Smooth muscle cell (in vitro differentiated cells): ENCODE data around the gene CDIP1. TPM values are rescaled to one million over a fixed set of nuclear protein-coding genes. Genes with fewer than 3 reads are reported as not detected.
A peak's percentile ranks its signal among the peaks of the same experiment; 100 is the strongest.

Experiments
- DNase-seq: peaks from one replicate; lab custom pipeline; 2025; ENCODE audit not compliant: unreplicated experiment; lab: John Stamatoyannopoulos, UW
- H2AFZ ChIP-seq: fragments of 200-600 bp; sonication (generic); 2 replicates; pipeline ENCODE4 v1.6.0; 2016; ENCODE audit warnings: antibody characterized with exemption, low read depth, mild to moderate bottlenecking
- H3F3A ChIP-seq: fragments of 200-600 bp; sonication (generic); 2 replicates; pipeline ENCODE4 v1.6.0; 2017; ENCODE audit warnings: antibody characterized with exemption, low read depth
- H3K27ac ChIP-seq: fragments of 200-600 bp; sonication (generic); 2 replicates; pipeline ENCODE4 v1.5.1; 2016; ENCODE audit warnings: low read depth, mild to moderate bottlenecking
- H3K27me3 ChIP-seq: fragments of 200-600 bp; sonication (generic); 2 replicates; pipeline ENCODE4 v1.6.1; 2016; ENCODE audit warnings: low read depth, mild to moderate bottlenecking
- H3K36me3 ChIP-seq: fragments of 200-600 bp; sonication (generic); 2 replicates; pipeline ENCODE4 v1.5.1; 2016; ENCODE audit warnings: low read depth
- H3K4me1 ChIP-seq: fragments of 200-600 bp; sonication (generic); 2 replicates; pipeline ENCODE4 v1.5.1; 2016; ENCODE audit warnings: low read depth
- H3K4me2 ChIP-seq: fragments of 200-600 bp; sonication (generic); 2 replicates; pipeline ENCODE4 v1.6.0; 2016; ENCODE audit warnings: mild to moderate bottlenecking
- H3K4me3 ChIP-seq: fragments of 200-600 bp; sonication (generic); 2 replicates; pipeline ENCODE4 v1.5.1; 2016; ENCODE audit warnings: mild to moderate bottlenecking
- H3K79me2 ChIP-seq: fragments of 200-600 bp; sonication (generic); 2 replicates; pipeline ENCODE4 v1.6.0; 2016; ENCODE audit warnings: low read depth, mild to moderate bottlenecking
- H3K9ac ChIP-seq: fragments of 200-600 bp; sonication (generic); 2 replicates; pipeline ENCODE4 v1.6.0; 2016; ENCODE audit warnings: low read depth
- H3K9me3 ChIP-seq: fragments of 200-600 bp; sonication (generic); replicated peaks from 2 replicates; pipeline ENCODE4 v1.5.1; 2016; ENCODE audit warnings: low read depth
- H4K20me1 ChIP-seq: fragments of 200-600 bp; sonication (generic); 2 replicates; pipeline ENCODE4 v1.6.0; 2016; ENCODE audit warnings: low read depth
- WGBS: methylation state at CpG from one replicate; pipeline ENCODE4 v1.1.7; 2016; ENCODE audit warnings: low lambda C conversion rate; 5-methylcytosine and 5-hydroxymethylcytosine counted together
- polyA plus RNA-seq: library from polyadenylated mRNA; unstranded; fragments of >200 nt; fragmentation: Nextera tagmentation; extraction: Ambion mirVana; gene quantifications from 2 replicates; pipeline ENCODE4 v1.2.1, GENCODE V29; 2016
- total RNA-seq: library from RNA; depleted of rRNA; stranded (reverse); fragments of >200 nt; gene quantifications from 2 replicates; pipeline ENCODE4 v1.2.3, GENCODE V29; 2014
- TF ChIP-seq, protein P1 (sequence below): fragments of 200-600 bp; sonication (generic); IDR thresholded peaks from 2 replicates; pipeline ENCODE4 v1.5.1; 2017; ENCODE audit warnings: borderline replicate concordance, mild to moderate bottlenecking, antibody characterized with exemption; ENCODE audit not compliant: insufficient read depth, poor library complexity, severe bottlenecking

CDIP1 gene
- total and polyA plus RNA-seq, 2 experiments from 2014 or later: 19.7 to 36.9 TPM

- Histone ChIP-seq H4K20me1 (peaks cover 85% of the 10 kb centered on the region), H3K4me3 (no peak overlapping the region), H3F3A (no peaks in the 10 kb centered on the region), H3K4me2 (no peak overlapping the region), H3K27me3 (no peaks in the 10 kb centered on the region), H2AFZ (no peak overlapping the region), H3K27ac (no peak overlapping the region), H3K9me3 (no peaks in the 10 kb centered on the region), H3K79me2 (peaks cover 8% of the 10 kb centered on the region), H3K36me3 (no peaks in the 10 kb centered on the region), H3K9ac (no peak overlapping the region), H3K4me1 (peaks cover 13% of the 10 kb centered on the region)
- WGBS: 74% methylated on average over 7 of the region's 7 CpGs
- DNase-seq: no peak
- TF ChIP-seq, protein P1, sequence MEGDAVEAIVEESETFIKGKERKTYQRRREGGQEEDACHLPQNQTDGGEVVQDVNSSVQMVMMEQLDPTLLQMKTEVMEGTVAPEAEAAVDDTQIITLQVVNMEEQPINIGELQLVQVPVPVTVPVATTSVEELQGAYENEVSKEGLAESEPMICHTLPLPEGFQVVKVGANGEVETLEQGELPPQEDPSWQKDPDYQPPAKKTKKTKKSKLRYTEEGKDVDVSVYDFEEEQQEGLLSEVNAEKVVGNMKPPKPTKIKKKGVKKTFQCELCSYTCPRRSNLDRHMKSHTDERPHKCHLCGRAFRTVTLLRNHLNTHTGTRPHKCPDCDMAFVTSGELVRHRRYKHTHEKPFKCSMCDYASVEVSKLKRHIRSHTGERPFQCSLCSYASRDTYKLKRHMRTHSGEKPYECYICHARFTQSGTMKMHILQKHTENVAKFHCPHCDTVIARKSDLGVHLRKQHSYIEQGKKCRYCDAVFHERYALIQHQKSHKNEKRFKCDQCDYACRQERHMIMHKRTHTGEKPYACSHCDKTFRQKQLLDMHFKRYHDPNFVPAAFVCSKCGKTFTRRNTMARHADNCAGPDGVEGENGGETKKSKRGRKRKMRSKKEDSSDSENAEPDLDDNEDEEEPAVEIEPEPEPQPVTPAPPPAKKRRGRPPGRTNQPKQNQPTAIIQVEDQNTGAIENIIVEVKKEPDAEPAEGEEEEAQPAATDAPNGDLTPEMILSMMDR: no peak
Measured at GRCh38 chr16:4520913-4521312, 17.7 kb downstream of the CDIP1 start.

DNA sequence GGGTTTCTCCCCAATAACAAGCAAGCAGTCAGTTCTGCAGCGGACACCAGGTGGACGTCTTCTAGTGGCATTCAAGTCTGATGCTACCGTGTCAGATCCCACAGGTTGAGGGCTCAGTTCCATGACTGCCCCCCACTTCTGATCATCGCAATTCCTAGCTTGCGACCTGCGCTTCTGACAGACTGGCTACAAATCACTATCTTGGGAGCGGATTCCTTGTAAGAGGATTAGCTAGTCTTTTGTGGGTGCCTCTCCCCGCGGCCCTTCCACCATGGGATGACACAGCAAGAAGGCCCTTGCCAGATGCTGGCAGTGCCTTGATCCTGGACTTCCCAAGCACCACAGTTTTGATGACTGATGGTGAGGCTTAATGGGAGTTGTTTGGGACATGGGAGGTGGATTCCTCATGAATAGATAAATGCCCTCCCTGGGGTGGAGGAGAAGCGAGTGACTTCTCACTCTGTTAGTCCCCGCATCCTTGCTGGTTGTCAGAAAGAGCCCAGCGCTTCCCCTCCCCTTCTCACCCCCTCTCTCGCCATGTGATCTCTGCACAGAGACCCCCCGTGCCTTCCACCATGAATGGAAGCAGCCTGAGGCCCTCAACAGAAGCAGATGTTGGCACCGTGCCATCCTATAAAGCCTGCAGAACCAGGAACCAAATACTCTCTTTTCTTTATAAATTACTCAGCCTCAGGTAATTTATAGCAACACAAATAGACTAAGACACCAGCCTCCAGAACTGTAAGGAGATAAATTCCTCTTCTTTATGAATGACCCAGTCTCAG is 19.1 kb downstream of the CDIP1 start:
- H3K36me3 ChIP-seq: no peaks in the 10 kb centered on the region
- no peaks in the 10 kb centered on the region for H3K9me3 ChIP-seq
- H2AFZ ChIP-seq: no peak overlapping the region
- H3F3A ChIP-seq: no peaks in the 10 kb centered on the region
- no peak overlapping the region for H3K4me3 ChIP-seq
- peaks cover 85% of the 10 kb centered on the region for H4K20me1 ChIP-seq
- H3K27me3 ChIP-seq: no peaks in the 10 kb centered on the region
- H3K4me1 ChIP-seq: peaks cover 13% of the 10 kb centered on the region
- 90% methylated on average over 15 of the region's 15 CpGs for WGBS
- H3K4me2 ChIP-seq: no peak overlapping the region
- DNase-seq: no peak
- no peak overlapping the region for H3K9ac ChIP-seq
- TF ChIP-seq, protein P1: no peak
- no peak overlapping the region for H3K27ac ChIP-seq
- H3K79me2 ChIP-seq: peaks cover 7% of the 10 kb centered on the region

DNA sequence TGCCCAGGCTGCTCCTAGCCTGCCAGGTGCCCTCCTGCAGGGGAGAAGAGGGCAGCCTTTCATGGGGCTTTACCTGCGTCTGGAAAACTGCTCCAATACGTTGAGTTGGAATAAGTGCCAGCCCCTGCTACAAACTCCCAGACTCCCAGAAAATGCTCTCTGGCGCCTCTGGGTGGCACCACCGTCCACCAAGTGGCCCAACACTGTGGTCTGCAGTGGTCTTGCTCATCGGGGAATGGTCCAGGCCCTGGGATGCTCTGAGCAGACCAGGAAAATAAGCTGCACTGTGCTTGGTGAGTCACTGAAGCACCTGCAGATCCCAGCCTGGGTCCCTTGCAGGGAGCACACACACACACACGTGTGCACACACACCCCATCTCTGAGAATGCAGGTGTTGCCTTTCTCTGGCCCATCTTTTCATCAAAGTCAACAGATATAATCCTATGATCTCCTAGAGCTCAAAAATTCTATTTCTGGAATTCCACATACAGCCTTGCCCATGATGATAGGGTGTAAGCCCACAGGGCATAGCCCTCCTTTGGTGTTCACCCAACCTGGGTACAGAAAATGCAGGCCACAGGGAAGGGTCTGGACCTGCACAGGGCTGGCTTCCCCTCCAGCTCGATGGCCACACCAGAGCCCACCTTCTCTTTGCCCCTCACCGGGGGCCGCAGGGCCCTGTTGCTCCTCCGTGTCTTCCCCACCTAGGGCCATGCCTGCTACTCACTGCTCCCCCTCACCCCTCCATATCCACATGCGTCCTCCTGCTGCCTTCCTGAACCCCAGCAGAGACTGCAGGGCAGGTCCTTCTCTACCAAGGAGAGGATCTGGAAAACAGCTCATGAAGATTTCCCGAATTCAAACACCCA is 20.5 kb downstream of the CDIP1 start:
- no peaks in the 10 kb centered on the region for H3F3A ChIP-seq
- H3K27me3 ChIP-seq: no peaks in the 10 kb centered on the region
- no peaks in the 10 kb centered on the region for H3K9me3 ChIP-seq
- H2AFZ ChIP-seq: no peak overlapping the region
- no peak overlapping the region for H3K9ac ChIP-seq
- no peak overlapping the region for H3K4me2 ChIP-seq
- H4K20me1 ChIP-seq: peaks cover 82% of the 10 kb centered on the region
- no peak for DNase-seq
- peaks cover 10% of the 10 kb centered on the region for H3K4me1 ChIP-seq
- H3K79me2 ChIP-seq: peaks cover 7% of the 10 kb centered on the region
- H3K36me3 ChIP-seq: no peaks in the 10 kb centered on the region
- H3K27ac ChIP-seq: no peak overlapping the region
- WGBS: 57% methylated on average over 12 of the region's 12 CpGs
- H3K4me3 ChIP-seq: no peak overlapping the region
- TF ChIP-seq, protein P1: peak; percentile 64
